Neuronal stem cell (in vitro differentiated cells): ENCODE data around the gene EEPD1.

ENCODE experiments used
- DNase-seq: peaks from one replicate; pipeline ENCODE4 v3.0.0-alpha.2; 2013; ENCODE audit warnings: low spot score
- H2AFZ ChIP-seq: one replicate; pipeline ENCODE4 v1.6.1; 2013; ENCODE audit warnings: mild to moderate bottlenecking, low read length, inconsistent platforms
- H2AK5ac ChIP-seq: 2 replicates; pipeline ENCODE4 v1.6.1; 2013; ENCODE audit warnings: low read depth, mild to moderate bottlenecking, inconsistent platforms, low read length, moderate library complexity, mixed read lengths
- H2BK120ac ChIP-seq: 2 replicates; pipeline ENCODE4 v1.6.1; 2013; ENCODE audit warnings: low read depth, mild to moderate bottlenecking, inconsistent platforms, low read length, moderate library complexity, mixed read lengths
- H2BK12ac ChIP-seq: one replicate; pipeline ENCODE4 v1.6.1; 2013; ENCODE audit warnings: low read length, inconsistent platforms
- H2BK15ac ChIP-seq: 2 replicates; pipeline ENCODE4 v1.6.1; 2013; ENCODE audit warnings: mild to moderate bottlenecking, low read length, inconsistent platforms, mixed read lengths
- H2BK5ac ChIP-seq: one replicate; pipeline ENCODE4 v1.6.1; 2013; ENCODE audit warnings: inconsistent platforms, mild to moderate bottlenecking, low read length, moderate library complexity
- H3K14ac ChIP-seq: one replicate; pipeline ENCODE4 v1.6.1; 2013; ENCODE audit warnings: low read length, inconsistent platforms
- H3K18ac ChIP-seq: 2 replicates; pipeline ENCODE4 v1.6.1; 2013; ENCODE audit warnings: low read length, inconsistent platforms
- H3K23ac ChIP-seq: 2 replicates; pipeline ENCODE4 v1.6.1; 2013; ENCODE audit warnings: low read depth, mild to moderate bottlenecking, mixed read lengths, low read length, inconsistent platforms; ENCODE audit not compliant: poor library complexity
- H3K27ac ChIP-seq: replicated peaks from 3 replicates; pipeline ENCODE4 v1.5.1; 2013; ENCODE audit warnings: low read length, inconsistent platforms
- H3K27me3 ChIP-seq, 3 experiments: 2 replicates each; pipeline ENCODE4 v1.6.1; 2013; ENCODE audit warnings: low read length in 3 of 3, mild to moderate bottlenecking in 2 of 3, inconsistent platforms in 1 of 3, low read depth in 1 of 3, mixed read lengths in 1 of 3, moderate library complexity in 1 of 3; ENCODE audit not compliant: control insufficient read depth in 3 of 3, insufficient read depth in 3 of 3
- H3K36me3 ChIP-seq, 2 donors: replicated peaks in 1 of 2; 2 replicates each; pipeline ENCODE4 v1.6.1; 2013; ENCODE audit warnings: low read length in 2 of 2; ENCODE audit not compliant: control insufficient read depth in 2 of 2, insufficient read depth in 2 of 2
- H3K4ac ChIP-seq: 2 replicates; pipeline ENCODE4 v1.6.1; 2013; ENCODE audit warnings: inconsistent platforms, mild to moderate bottlenecking, low read length, moderate library complexity
- H3K4me1 ChIP-seq, 2 donors: 1 replicate in 1 of 2; 2 replicates in 1 of 2; pipeline ENCODE4 v1.6.1; 2013; ENCODE audit warnings: low read length in 2 of 2, low read depth in 1 of 2; ENCODE audit not compliant: control insufficient read depth in 2 of 2, insufficient read depth in 1 of 2
- H3K4me2 ChIP-seq: one replicate; pipeline ENCODE4 v1.6.1; 2013; ENCODE audit warnings: mild to moderate bottlenecking, low read length, inconsistent platforms; ENCODE audit not compliant: insufficient read depth, poor library complexity, severe bottlenecking
- H3K4me3 ChIP-seq, 2 donors: 2 replicates each; pipeline ENCODE4 v1.5.1; 2013; ENCODE audit warnings: low read length in 2 of 2, mild to moderate bottlenecking in 2 of 2, inconsistent platforms in 1 of 2, moderate library complexity in 1 of 2
- H3K79me1 ChIP-seq: one replicate; pipeline ENCODE4 v1.6.1; 2013; ENCODE audit warnings: low read depth, mild to moderate bottlenecking, inconsistent platforms, low read length, moderate library complexity
- H3K9ac ChIP-seq: one replicate; pipeline ENCODE4 v1.6.1; 2013; ENCODE audit warnings: mild to moderate bottlenecking, low read depth, low read length, inconsistent platforms; ENCODE audit not compliant: poor library complexity
- H3K9me3 ChIP-seq, 2 donors: replicated peaks in 1 of 2; 2 replicates each; pipeline versions ENCODE3 to v1.6.1; 2013; ENCODE audit warnings: low read length in 2 of 2, mild to moderate bottlenecking in 2 of 2, inconsistent platforms in 1 of 2, low read depth in 1 of 2, mixed read lengths in 1 of 2, moderate library complexity in 1 of 2; ENCODE audit not compliant: control insufficient read depth in 2 of 2, insufficient read depth in 1 of 2
- H4K8ac ChIP-seq: one replicate; pipeline ENCODE4 v1.6.1; 2013; ENCODE audit warnings: low read depth, mild to moderate bottlenecking, inconsistent platforms, low read length, moderate library complexity
- H4K91ac ChIP-seq: one replicate; pipeline ENCODE4 v1.6.1; 2013; ENCODE audit warnings: low read length, low read depth, mild to moderate bottlenecking, inconsistent platforms; ENCODE audit not compliant: poor library complexity
- WGBS, 2 donors: extraction: QIAGEN DNeasy Blood & Tissue Kit; methylation state at CpG; one replicate each; pipeline ENCODE4 v1.1.7; 2013; ENCODE audit warnings: missing lambda C conversion rate in 2 of 2, mixed read lengths in 1 of 2; ENCODE audit not compliant: insufficient read length in 2 of 2, insufficient replicate concordance in 1 of 2; ENCODE audit errors: extremely low coverage in 2 of 2; 5-methylcytosine and 5-hydroxymethylcytosine counted together

The EEPD1 gene

DNA sequence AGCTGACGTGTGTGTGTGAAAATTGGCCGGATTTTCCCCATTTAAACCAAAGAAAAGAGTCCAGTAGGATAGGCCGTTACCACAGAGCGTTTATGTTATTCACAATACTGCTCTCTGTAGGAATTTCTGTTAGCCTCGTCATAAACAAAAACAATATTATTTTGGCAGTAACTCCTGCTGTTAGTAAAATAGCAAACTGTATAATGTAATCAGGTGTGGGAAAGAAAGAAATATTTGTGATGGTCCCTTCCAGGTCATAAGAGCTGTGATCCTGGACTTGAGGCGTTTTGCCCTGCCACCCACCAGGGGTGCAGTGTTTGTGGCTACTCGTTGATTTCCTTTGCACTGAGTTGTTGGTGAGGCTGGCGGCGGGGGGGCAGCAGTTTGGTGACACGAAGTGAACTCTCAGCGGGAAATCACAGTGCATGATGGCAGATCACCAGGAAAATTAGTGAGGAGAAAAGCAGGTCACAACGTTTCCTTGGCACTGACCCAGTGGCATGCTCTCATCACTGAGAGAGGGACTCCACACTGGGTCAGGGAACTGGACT, 2.8 kb downstream of the EEPD1 start:
- H3K4me3 ChIP-seq: no peak overlapping the region
- H3K14ac ChIP-seq: no peak overlapping the region
- H3K36me3 ChIP-seq: no peaks in the 10 kb centered on the region
- H3K27ac ChIP-seq: no peak overlapping the region
- no peak overlapping the region for H2BK12ac ChIP-seq
- no peak overlapping the region for H2AK5ac ChIP-seq
- H3K18ac ChIP-seq: no peak overlapping the region
- H3K4ac ChIP-seq: no peak overlapping the region
- peaks cover 4 to 10% of the 10 kb centered on the region in 2 donors for H3K4me1 ChIP-seq
- no peaks in the 10 kb centered on the region for H3K79me1 ChIP-seq
- no peak for DNase-seq
- no peak overlapping the region for H4K91ac ChIP-seq
- no peak overlapping the region for H2BK5ac ChIP-seq
- WGBS, 2 donors: no CpG with 5 or more reads among the region's 12 CpGs
- no peak overlapping the region for H3K9ac ChIP-seq
- no peak overlapping the region for H4K8ac ChIP-seq
- H2BK120ac ChIP-seq: no peak overlapping the region
- no peaks in the 10 kb centered on the region for H3K9me3 ChIP-seq
- peaks cover 0 to 12% (median 2%) of the 10 kb centered on the region in 3 experiments for H3K27me3 ChIP-seq
- H2BK15ac ChIP-seq: no peak overlapping the region
- no peak overlapping the region for H2AFZ ChIP-seq
- H3K23ac ChIP-seq: no peak overlapping the region
- no peak overlapping the region for H3K4me2 ChIP-seq

DNA sequence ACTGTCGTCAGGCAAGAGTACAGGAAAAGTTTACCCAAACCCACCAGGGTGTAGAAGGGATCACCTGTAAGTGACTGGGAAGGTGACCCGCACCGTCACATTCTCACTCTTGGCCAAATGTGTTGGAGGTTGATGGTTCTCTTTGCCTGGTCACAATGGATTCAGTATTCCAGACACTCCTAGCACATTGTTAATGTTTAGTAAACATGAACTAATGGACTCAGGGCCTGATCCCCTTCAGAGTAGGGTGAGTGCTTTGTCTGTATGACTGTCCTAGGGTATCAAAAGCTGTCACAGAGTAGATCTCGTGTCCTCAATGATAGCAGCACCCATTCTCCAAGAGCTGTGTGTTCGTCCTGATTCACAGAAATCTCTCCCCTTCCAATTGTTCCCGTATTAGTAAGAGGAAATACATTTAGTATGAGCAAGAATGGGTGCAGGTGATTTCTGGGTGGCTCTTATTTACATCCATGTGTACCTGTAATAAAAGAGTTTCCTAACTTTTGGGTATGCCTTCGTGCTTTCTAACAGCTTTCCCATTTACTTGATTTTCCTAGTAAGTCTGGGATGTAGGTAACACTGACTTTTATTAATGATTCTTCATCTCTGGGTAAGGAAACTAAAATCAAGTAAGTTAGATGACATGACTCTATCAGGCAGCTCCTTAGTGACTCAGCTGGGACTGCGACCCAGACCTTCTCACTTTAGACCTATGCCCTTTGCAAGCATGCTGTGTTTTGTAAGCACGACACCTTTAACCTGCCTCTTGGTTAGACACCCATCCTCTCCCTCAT, 4.7 kb downstream of the EEPD1 start:
- Histone ChIP-seq H2BK15ac (no peak overlapping the region), H3K79me1 (no peaks in the 10 kb centered on the region), H2AK5ac (no peak overlapping the region), H4K8ac (no peak overlapping the region), H3K4ac (no peak overlapping the region), H2AFZ (no peak overlapping the region), H3K14ac (no peak overlapping the region), H3K9me3 (no peaks in the 10 kb centered on the region), H3K36me3 (no peaks in the 10 kb centered on the region), H3K4me1 (peaks cover 4 to 6% of the 10 kb centered on the region in 2 donors), H2BK120ac (no peak overlapping the region), H3K27ac (no peak overlapping the region), H3K23ac (no peak overlapping the region), H3K9ac (no peak overlapping the region), H3K4me3 (no peak overlapping the region), H3K18ac (no peak overlapping the region), H3K4me2 (no peak overlapping the region), H3K27me3 (peaks cover 0 to 12% (median 2%) of the 10 kb centered on the region in 3 experiments), H2BK5ac (no peak overlapping the region), H2BK12ac (no peak overlapping the region), H4K91ac (no peak overlapping the region)
- no CpG with 5 or more reads among the region's 9 CpGs for WGBS, 2 donors
- no peak for DNase-seq

DNA sequence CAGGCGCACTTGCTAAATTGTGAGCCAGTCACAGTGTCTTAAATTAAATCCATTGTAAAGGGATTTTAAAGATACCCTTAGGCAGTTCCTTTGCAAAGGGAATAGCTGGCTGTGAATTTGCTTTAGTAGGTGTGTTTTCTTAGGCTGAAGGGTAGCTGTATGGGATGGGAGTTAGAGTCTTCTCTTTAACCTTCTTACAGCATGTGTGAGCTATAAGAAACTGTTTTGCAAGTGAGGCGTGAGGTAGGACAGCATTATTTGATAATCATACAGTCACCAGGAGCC, 5.2 kb downstream of the EEPD1 start:
- Histone ChIP-seq H3K4ac (no peak overlapping the region), H3K4me1 (peaks cover 4 to 6% of the 10 kb centered on the region in 2 donors), H2BK5ac (no peak overlapping the region), H2AK5ac (no peak overlapping the region), H3K79me1 (no peaks in the 10 kb centered on the region), H3K36me3 (no peaks in the 10 kb centered on the region), H3K4me3 (no peak overlapping the region), H3K27ac (no peak overlapping the region), H3K9ac (no peak overlapping the region), H2BK12ac (no peak overlapping the region), H3K4me2 (no peak overlapping the region), H4K8ac (no peak overlapping the region), H3K14ac (no peak overlapping the region), H2AFZ (no peak overlapping the region), H3K9me3 (no peaks in the 10 kb centered on the region), H2BK15ac (no peak overlapping the region), H3K18ac (no peak overlapping the region), H4K91ac (no peak overlapping the region), H3K23ac (no peak overlapping the region), H2BK120ac (no peak overlapping the region), H3K27me3 (peaks cover 0 to 12% (median 2%) of the 10 kb centered on the region in 3 experiments)
- WGBS, 2 donors: no CpG with 5 or more reads among the region's 2 CpGs
- DNase-seq: no peak

DNA sequence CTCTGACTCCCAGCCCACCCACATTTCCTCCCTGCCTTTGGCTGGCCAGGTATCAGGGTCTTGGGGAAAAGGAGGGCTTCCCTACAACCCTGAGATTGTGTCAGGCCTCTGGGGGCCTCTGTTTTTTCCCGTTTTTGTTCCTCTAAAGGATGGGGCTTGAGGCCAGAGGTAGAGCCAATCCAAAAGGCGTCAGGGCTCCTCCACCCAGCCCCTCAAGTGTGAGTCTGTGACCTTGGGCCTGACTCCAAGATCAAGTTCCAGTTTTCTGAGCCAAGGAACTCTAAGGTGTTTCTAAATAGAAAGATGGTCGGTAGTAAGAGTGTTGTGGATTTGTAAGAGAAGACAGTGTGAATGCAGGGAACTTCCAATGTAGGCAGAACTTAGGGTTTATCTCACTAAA, 6.6 kb downstream of the EEPD1 start:
- Histone ChIP-seq H3K9me3 (no peaks in the 10 kb centered on the region), H3K9ac (no peak overlapping the region), H3K27me3 (no peaks in the 10 kb centered on the region), H3K18ac (no peak overlapping the region), H4K8ac (no peak overlapping the region), H3K4me2 (no peak overlapping the region), H3K23ac (no peak overlapping the region), H4K91ac (no peak overlapping the region), H2BK12ac (no peak overlapping the region), H3K79me1 (no peaks in the 10 kb centered on the region), H2BK15ac (no peak overlapping the region), H3K14ac (no peak overlapping the region), H3K36me3 (no peaks in the 10 kb centered on the region), H2AK5ac (no peak overlapping the region), H3K4ac (no peak overlapping the region), H3K27ac (no peak overlapping the region), H2BK5ac (no peak overlapping the region), H2BK120ac (no peak overlapping the region), H2AFZ (no peak overlapping the region), H3K4me1 (peaks cover 0 to 5% of the 10 kb centered on the region in 2 donors), H3K4me3 (no peak overlapping the region)
- no peak for DNase-seq
- WGBS, 2 donors: no CpG with 5 or more reads among the region's 3 CpGs
